Measurements from ENCODE around the gene LRRC4C. TPM values are rescaled to one million over a fixed set of nuclear protein-coding genes. Genes with fewer than 3 reads are reported as not detected.
A peak's percentile ranks its signal among the peaks of the same experiment; 100 is the strongest.

LRRC4C gene
- total RNA-seq, 1 donor from 2014 or later, result 1.3 TPM

DNA sequence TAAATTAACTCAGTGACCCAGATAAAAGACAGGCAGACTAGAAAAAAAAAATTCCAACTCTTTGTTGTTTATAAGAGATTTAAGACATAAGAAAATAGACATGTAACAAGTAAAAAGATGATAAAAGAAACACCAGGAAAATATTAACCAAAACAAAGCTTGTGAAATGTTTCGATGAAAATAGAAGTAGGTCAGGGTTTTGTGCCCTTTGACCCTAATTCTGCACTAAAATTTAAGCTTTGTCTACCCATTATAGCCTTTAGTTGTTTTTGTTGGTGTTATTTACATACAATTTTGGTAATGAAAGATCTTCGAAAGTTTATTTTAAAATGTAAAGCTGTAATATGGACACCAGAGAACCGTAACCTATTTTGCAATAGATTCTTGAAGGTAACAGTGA is 75.7 kb downstream of the LRRC4C start:
- Mint-ChIP-seq H3K27ac (no peak overlapping the region), H3K9me3 (ENCODE audit: low read depth) (no peaks in the 10 kb centered on the region), H3K36me3 (ENCODE audit: insufficient read depth) (no peaks in the 10 kb centered on the region), H3K4me3 (ENCODE audit: low read depth) (no peak overlapping the region), H3K4me1 (ENCODE audit: low read depth) (peaks cover 37% of the 10 kb centered on the region), H3K27me3 (no peaks in the 10 kb centered on the region)
- DNase-seq (ENCODE audit: low spot score, unreplicated experiment), result no peak
- TF ChIP-seq CTCF (IDR thresholded peaks at IDR 0.05; ENCODE audit: unreplicated experiment), result no peak

DNA sequence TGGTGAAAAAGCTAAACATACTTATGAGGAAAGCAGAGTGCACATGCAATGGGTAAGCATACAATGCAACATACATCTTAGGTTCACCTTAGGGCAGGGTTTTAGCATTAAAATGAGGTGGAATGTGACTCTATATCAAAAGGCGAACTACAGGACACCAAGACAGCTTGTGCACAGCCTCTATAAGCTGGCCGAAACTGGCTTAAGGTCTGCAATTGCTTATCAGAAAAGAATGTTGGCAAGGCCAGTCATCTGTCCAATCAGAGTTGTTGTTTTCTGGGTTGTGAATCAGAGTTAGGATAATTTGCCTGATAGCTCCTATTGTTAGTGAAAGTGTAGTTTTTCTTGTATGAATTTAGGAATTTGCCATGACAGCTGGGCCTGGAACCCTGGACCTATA is 76.5 kb downstream of the LRRC4C start:
- peaks cover 39% of the 10 kb centered on the region for H3K4me1 Mint-ChIP-seq (ENCODE audit: low read depth)
- no peak overlapping the region for H3K4me3 Mint-ChIP-seq (ENCODE audit: low read depth)
- TF ChIP-seq CTCF (IDR thresholded peaks at IDR 0.05; ENCODE audit: unreplicated experiment), result no peak
- no peaks in the 10 kb centered on the region for H3K27me3 Mint-ChIP-seq
- no peaks in the 10 kb centered on the region for H3K36me3 Mint-ChIP-seq (ENCODE audit: insufficient read depth)
- no peaks in the 10 kb centered on the region for H3K9me3 Mint-ChIP-seq (ENCODE audit: low read depth)
- peak overlapping the region; percentile 23 for H3K27ac Mint-ChIP-seq
- DNase-seq (ENCODE audit: low spot score, unreplicated experiment), result no peak

DNA sequence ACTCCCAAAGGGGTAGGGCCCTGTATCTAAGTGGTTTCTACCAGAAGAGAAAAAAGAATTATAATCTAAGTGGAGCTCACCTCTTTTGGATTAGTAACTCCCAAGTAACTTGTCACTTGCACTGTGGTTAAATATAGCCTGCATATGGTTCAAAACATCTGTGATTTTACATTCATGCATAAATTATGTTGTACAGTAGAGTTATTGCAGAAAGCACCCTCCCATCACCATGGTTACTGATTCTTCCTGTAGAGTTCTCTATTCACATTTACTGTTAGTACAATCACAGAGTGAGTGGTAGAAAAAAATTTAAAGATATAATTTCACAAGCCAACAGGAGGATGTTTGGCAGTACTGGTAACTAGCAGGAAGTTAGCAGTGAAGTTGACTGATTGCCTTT is 80.4 kb downstream of the LRRC4C start:
- no peaks in the 10 kb centered on the region for H3K9me3 Mint-ChIP-seq (ENCODE audit: low read depth)
- no peak overlapping the region for H3K27ac Mint-ChIP-seq
- TF ChIP-seq CTCF (IDR thresholded peaks at IDR 0.05; ENCODE audit: unreplicated experiment), result no peak
- no peaks in the 10 kb centered on the region for H3K36me3 Mint-ChIP-seq (ENCODE audit: insufficient read depth)
- H3K4me3 Mint-ChIP-seq (ENCODE audit: low read depth), result no peak overlapping the region
- no peak for DNase-seq (ENCODE audit: low spot score, unreplicated experiment)
- H3K4me1 Mint-ChIP-seq (ENCODE audit: low read depth), result peaks cover 46% of the 10 kb centered on the region
- no peaks in the 10 kb centered on the region for H3K27me3 Mint-ChIP-seq

- H3K27ac Mint-ChIP-seq, result peak overlapping the region; percentile 63
- no peak for TF ChIP-seq CTCF (IDR thresholded peaks at IDR 0.05; ENCODE audit: unreplicated experiment)
- H3K4me1 Mint-ChIP-seq (ENCODE audit: low read depth), result peaks cover 42% of the 10 kb centered on the region
- peak overlapping the region; percentile 7 for H3K4me3 Mint-ChIP-seq (ENCODE audit: low read depth)
- no peaks in the 10 kb centered on the region for H3K36me3 Mint-ChIP-seq (ENCODE audit: insufficient read depth)
- no peak for DNase-seq (ENCODE audit: low spot score, unreplicated experiment)
- no peaks in the 10 kb centered on the region for H3K27me3 Mint-ChIP-seq
- no peaks in the 10 kb centered on the region for H3K9me3 Mint-ChIP-seq (ENCODE audit: low read depth)
Observed at GRCh38 chr11:41377709-41378394, 81.6 kb downstream of the LRRC4C start.

- Mint-ChIP-seq H3K4me3 (ENCODE audit: low read depth) (no peak overlapping the region), H3K9me3 (ENCODE audit: low read depth) (peaks cover 4% of the 10 kb centered on the region), H3K27me3 (no peaks in the 10 kb centered on the region), H3K4me1 (ENCODE audit: low read depth) (peaks cover 2% of the 10 kb centered on the region), H3K27ac (no peak overlapping the region), H3K36me3 (ENCODE audit: insufficient read depth) (no peaks in the 10 kb centered on the region)
- DNase-seq (ENCODE audit: low spot score, unreplicated experiment), result no peak
- no peak for TF ChIP-seq CTCF (IDR thresholded peaks at IDR 0.05; ENCODE audit: unreplicated experiment)
Observed at GRCh38 chr11:41351825-41352224, 107.6 kb downstream of the LRRC4C start.

Measured in progenitor cell of endocrine pancreas (in vitro differentiated cells).